HG03097 (cell line): ENCODE measurements around the gene FCER1G.

Experiments used
- ATAC-seq: cut with Tn5 transposase; IDR thresholded peaks from one replicate; pipeline ENCODE4 v1.9.1; 2021; ENCODE audit not compliant: unreplicated experiment, low FRiP score

The FCER1G gene

DNA sequence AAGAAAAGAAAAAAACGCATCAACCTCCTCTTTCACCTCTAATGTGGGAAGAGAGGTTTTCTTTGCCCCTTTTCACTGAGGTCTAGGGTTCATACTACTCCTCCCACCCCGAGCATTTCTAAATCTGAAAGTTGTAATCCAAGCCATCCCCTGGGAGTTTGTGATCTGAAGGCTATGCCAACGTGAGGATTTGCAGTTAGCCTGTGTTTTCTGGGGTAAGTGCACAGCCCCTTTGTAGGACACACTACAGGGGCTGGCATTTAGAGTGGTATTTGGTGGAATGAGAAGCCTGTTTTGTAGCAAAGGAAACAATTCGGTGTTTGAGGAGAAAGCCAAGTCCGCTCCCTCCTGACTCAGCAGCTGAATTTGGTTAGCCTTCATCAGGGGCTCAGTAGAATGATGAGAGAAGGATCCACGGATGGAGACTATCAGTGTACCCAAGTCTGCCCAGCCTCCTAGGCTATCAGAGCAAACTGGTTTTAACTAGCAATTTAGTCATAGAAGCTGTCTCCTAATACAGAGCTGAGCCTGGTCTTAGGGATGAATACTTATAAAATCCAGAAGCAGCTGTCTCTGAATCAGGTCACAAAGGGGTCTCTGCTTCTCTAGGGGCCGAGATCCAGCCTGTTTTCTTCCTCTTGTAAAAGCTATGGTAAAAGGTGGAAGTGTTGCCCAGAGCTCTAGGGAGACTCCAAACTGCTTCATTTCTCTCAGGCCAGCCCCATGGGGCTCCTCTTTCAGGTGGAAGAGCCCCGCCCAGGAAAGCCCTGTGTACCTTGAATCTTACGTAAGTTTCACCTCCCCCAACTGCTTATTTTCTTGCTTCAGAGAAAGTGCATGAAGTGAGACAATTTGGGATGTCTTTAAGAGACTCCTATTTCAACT lies 45.5 kb downstream of the FCER1G start:
- ATAC-seq: no peak

GRCh38 chr1:161261261-161262235 lies 46.5 kb downstream of the FCER1G start:
- ATAC-seq: no peak

DNA sequence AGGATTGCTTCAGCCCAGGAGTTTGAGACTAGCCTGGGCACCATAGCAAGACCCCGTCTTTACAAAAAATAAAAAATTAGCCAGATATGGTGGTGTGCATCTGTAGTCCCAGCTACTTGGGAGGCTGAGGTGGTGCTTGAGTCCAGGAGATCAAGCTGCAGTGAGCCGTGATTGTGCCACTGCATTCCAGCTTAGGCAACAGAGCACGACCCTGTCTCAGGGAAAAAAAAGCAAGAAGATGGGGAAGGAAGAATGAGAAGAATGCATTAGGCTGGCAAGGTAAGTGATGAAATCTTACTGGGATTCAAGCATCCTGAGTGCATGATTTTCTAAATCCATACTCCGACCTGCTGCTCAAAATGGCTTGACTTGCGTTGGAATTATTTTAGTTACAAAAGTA lies 50.2 kb downstream of the FCER1G start:
- no peak for ATAC-seq

DNA sequence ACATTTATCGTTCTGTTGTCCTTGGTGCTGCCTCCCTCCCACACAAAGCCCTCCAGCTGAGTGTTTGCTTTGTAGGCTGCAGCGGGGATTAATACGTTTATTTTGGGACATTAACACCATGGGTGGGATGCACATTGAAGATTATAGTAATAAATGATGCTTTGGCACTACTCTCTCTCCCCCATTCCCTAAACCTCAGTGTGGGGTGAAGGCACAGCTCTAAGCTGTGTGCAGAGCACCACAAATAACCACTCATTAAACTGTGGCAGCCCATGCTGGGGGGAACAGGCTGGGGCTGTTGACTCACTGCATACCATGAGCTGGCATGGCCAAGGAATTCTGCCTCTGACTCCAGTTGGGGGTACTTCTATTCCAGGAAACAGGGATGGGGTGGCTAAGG lies 51.1 kb downstream of the FCER1G start:
- ATAC-seq: no peak

GRCh38 chr1:161266836-161267235 lies 51.7 kb downstream of the FCER1G start:
- no peak for ATAC-seq

DNA sequence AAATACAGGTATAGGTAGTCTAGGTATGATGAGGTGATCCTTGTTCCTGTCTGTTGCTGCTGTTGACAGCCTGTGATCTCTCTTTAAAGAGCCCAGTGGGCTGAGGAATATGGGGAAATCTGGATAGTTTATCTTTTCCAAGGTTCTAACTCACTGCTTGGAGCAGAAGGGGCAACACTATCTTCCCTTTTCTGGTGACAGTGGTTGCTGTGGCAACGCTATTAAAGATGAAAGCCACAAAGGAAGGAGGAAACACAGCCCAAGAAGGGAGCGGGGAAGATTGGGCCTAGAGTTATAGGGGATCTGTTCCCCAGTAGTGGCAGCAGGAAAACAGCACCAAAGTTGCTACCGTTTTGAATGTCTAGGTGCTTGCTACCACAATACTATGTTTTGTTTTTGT lies 52.2 kb downstream of the FCER1G start:
- no peak for ATAC-seq
